HepG2 (cell line): Measurements from ENCODE around the gene ARF4. TPM values are rescaled to one million over a fixed set of nuclear protein-coding genes. Genes with fewer than 3 reads are reported as not detected.
A peak's percentile ranks its signal among the peaks of the same experiment; 100 is the strongest.

Source experiments
- ATAC-seq: fragments of 200-7000 bp; cut with Tn5 transposase; 3 replicates; pipeline ENCODE4 v1.9.1; 2020; ENCODE audit warnings: mild to moderate bottlenecking, moderate library complexity
- BruUV-seq: library from RNA; stranded (reverse); fragments of 400-500 nt; replicated peaks from 2 replicates; lab custom pipeline; 2021; lab: Mats Ljungman, UMichigan
- CTCF ChIA-PET: fragments of 300-600 bp; formaldehyde crosslinking; extraction: SDS; loops from one replicate; lab custom pipeline; 2021; ENCODE audit warnings: low total read pairs, inconsistent platforms, low intra/inter-chr PET ratio; lab: Yijun Ruan, JAX
- POLR2A ChIA-PET: fragments of 350-600 bp; sonication (Branson Sonifier 250); formaldehyde crosslinking; loops from one replicate; lab custom pipeline; 2020; ENCODE audit warnings: antibody characterized with exemption, inconsistent platforms; lab: Yijun Ruan, JAX
- DNase-seq: peaks from one replicate; pipeline ENCODE4 v3.0.0-alpha.2; 2015; ENCODE audit warnings: low spot score
- FAIRE-seq: peaks from 3 replicates; lab custom pipeline; 2011; peaks lifted over from hg19 to GRCh38; lab: Jason Lieb, UNC
- H2AFZ ChIP-seq: one replicate; pipeline ENCODE4 v1.6.1; 2011; ENCODE audit warnings: low read length, inconsistent platforms
- H3K27ac ChIP-seq: fragments of 300-600 bp; 3 replicates; pipeline ENCODE4 v1.8.0; 2011; ENCODE audit warnings: mixed run types, mild to moderate bottlenecking, mixed read lengths, low read length, inconsistent platforms; ENCODE audit not compliant: insufficient read depth; ENCODE audit errors: extremely low read length
- H3K27me3 ChIP-seq, 2 experiments: fragments of 200-600 bp in 1 of 2; 2 replicates in 1 of 2; 3 replicates in 1 of 2; pipeline versions ENCODE4 v1.6.0 to v1.8.0; 2011; ENCODE audit warnings: low read length in 2 of 2, mild to moderate bottlenecking in 2 of 2, moderate library complexity in 2 of 2, inconsistent platforms in 1 of 2; ENCODE audit not compliant: insufficient read depth in 2 of 2, control insufficient read depth in 1 of 2
- H3K36me3 ChIP-seq, 2 experiments: fragments of 200-600 bp in 1 of 2; replicated peaks in 1 of 2; 2 replicates in 1 of 2; 3 replicates in 1 of 2; pipeline versions ENCODE4 v1.5.1 to v1.8.0; 2011; ENCODE audit warnings: low read length in 2 of 2, inconsistent platforms in 1 of 2; ENCODE audit not compliant: insufficient read depth in 2 of 2, control insufficient read depth in 1 of 2
- H3K4me1 ChIP-seq: 2 replicates; pipeline ENCODE4 v1.5.1; 2012; ENCODE audit warnings: low read length, inconsistent platforms; ENCODE audit not compliant: insufficient read depth
- H3K4me2 ChIP-seq: 2 replicates; pipeline ENCODE4 v1.6.0; 2011; ENCODE audit warnings: low read depth, low read length, inconsistent platforms
- H3K4me3 ChIP-seq, 3 experiments: fragments of 200-600 bp in 1 of 3; sonication (generic), shearing (Covaris generic) in 1 of 3; replicated peaks in 1 of 3; 2 replicates each; pipeline ENCODE4 v1.5.1; 2011 to 2016; ENCODE audit warnings: low read length in 3 of 3, inconsistent platforms in 2 of 3, low read depth in 2 of 3, mild to moderate bottlenecking in 2 of 3, control low read depth in 1 of 3, mixed read lengths in 1 of 3; ENCODE audit not compliant: insufficient read depth in 1 of 3
- H3K79me2 ChIP-seq: one replicate; pipeline ENCODE4 v1.6.1; 2011; ENCODE audit warnings: low read length, inconsistent platforms; ENCODE audit not compliant: insufficient read depth
- H3K9ac ChIP-seq: 2 replicates; pipeline ENCODE4 v1.6.0; 2011; ENCODE audit warnings: mild to moderate bottlenecking, low read depth, low read length, inconsistent platforms; ENCODE audit not compliant: insufficient read depth
- H3K9me3 ChIP-seq: 2 replicates; pipeline ENCODE4 v1.5.1; 2012; ENCODE audit warnings: mild to moderate bottlenecking, low read length
- H4K20me1 ChIP-seq: 2 replicates; pipeline ENCODE4 v1.6.0; 2011; ENCODE audit warnings: inconsistent platforms, mild to moderate bottlenecking, low read length, moderate library complexity; ENCODE audit not compliant: insufficient read depth
- RBFOX2 ChIP-seq: fragments of 200-400 bp; formaldehyde crosslinking; IDR thresholded peaks from 2 replicates; pipeline ENCODE4 v1.6.1; 2017; ENCODE audit warnings: low read depth, mild to moderate bottlenecking, low read length
- ZNF468 ChIP-seq: sonication (generic); formaldehyde crosslinking; IDR thresholded peaks from 2 replicates; pipeline ENCODE4 v1.8.0; 2022; ENCODE audit warnings: mild to moderate bottlenecking, moderate library complexity, missing genetic modification reagents
- WGBS: methylation state at CpG from one replicate; pipeline ENCODE4 v1.1.6; 2017; ENCODE audit warnings: low lambda C conversion rate; 5-methylcytosine and 5-hydroxymethylcytosine counted together
- in situ Hi-C: cut with HindIII; loops from 2 replicates; pipeline ENCODE4 v1.10.0; 2017; ENCODE audit warnings: low pct_unique_long_range_greater_than_20kb; ENCODE audit not compliant: extremely low pct_ligation_motif_present
- intact Hi-C: fragments of 100-400 bp; cut with micrococcal nuclease; formaldehyde crosslinking; loops from one replicate; pipeline ENCODE4 v1.10.0; 2022; ENCODE audit not compliant: unreplicated experiment
- polyA plus RNA-seq, 8 experiments: library from polyadenylated mRNA; depleted of rRNA in 3 of 8; stranded (reverse) in 7 of 8; unstranded in 1 of 8; fragments of >200 nt; fragmentation: Illumina TruSeq in 4 of 8; extraction: Trizol in 4 of 8; gene quantifications; 2 replicates each; pipeline versions ENCODE4 v1.2.1 to v1.2.3, GENCODE V29; 2011 to 2016; ENCODE audit warnings: low read depth in 4 of 8, missing spikeins in 1 of 8, mixed read lengths in 1 of 8; ENCODE audit not compliant: insufficient read depth in 1 of 8
- total RNA-seq, 5 experiments: library from RNA; depleted of rRNA; stranded (reverse); fragments of >200 nt; fragmentation: Illumina TruSeq; extraction: Trizol; gene quantifications; 2 replicates each; pipeline ENCODE4 v1.2.3, GENCODE V29; 2016; ENCODE audit warnings: low read depth in 1 of 5
- TF ChIP-seq, protein P1 (sequence below): sonication (generic); formaldehyde crosslinking; IDR thresholded peaks from 2 replicates; pipeline ENCODE4 v1.8.1; 2023; ENCODE audit warnings: missing genetic modification reagents, mild to moderate bottlenecking, borderline replicate concordance
- TF ChIP-seq, protein P2 (sequence below): sonication (generic); formaldehyde crosslinking; IDR thresholded peaks from 2 replicates; pipeline ENCODE4 v1.5.0; 2020; ENCODE audit warnings: mild to moderate bottlenecking, missing genetic modification reagents

The ARF4 gene
- total and polyA plus RNA-seq, 2 of the 13 experiments (the other 11 are each of a cell fraction or from before 2014, with no cell fraction given): 184 to 250 TPM

DNA sequence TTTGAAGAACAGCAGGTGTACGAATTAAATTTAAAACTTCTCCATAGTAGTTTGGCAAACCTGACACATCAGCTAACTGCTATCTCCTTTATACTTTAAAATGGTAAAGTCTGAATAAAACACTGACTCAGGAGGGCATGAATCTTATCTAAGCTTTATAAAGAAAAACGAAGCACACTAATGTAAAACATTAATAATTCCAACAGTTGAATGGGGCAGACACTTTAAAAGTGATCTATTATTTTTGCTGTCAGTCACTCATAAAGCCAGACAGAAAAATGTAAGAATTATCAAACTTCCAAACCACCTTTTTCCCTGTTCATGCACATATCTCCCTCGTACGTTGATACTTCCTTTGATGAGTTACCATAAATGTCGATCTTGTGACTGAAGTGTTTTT is 2.6 kb downstream of the ARF4 start:
- H3K9ac ChIP-seq: peak overlapping the region; percentile 100
- peaks cover 89% of the 10 kb centered on the region for H3K79me2 ChIP-seq
- no peaks in the 10 kb centered on the region for H3K9me3 ChIP-seq
- WGBS: 29% methylated on average over 5 of the region's 5 CpGs
- H3K27me3 ChIP-seq: no peaks in the 10 kb centered on the region; a peak in 2 of 5 replicates
- H4K20me1 ChIP-seq: peaks cover 66% of the 10 kb centered on the region
- POLR2A ChIA-PET: interaction anchor here (1.5 kb wide), 1 partner anchor 39 kb away, joined by 4 read pairs; the partner anchor contains the start of gene PDE12
- no peak for TF ChIP-seq ZNF468 (CRISPR knock-in tag)
- peak; percentile 48; the same call in 1 of the 2 replicates for TF ChIP-seq RBFOX2
- DNase-seq: no peak
- H3K4me2 ChIP-seq: peak overlapping the region; percentile 85
- intact Hi-C loops: loop anchor here (10.0 kb wide), 1 partner anchor 230 kb away; no protein-coding TSS in a partner anchor
- CTCF ChIA-PET: no interaction called here
- peaks cover 1 to 14% of the 10 kb centered on the region in 2 experiments; a peak in 2 of 5 replicates for H3K36me3 ChIP-seq
- in situ Hi-C loops: no loop called here
- H3K4me3 ChIP-seq: peak overlapping the region; percentile 79 to 96 (median 94)
- no TSS peak for BruUV-seq
- no peak for FAIRE-seq
- peaks cover 49% of the 10 kb centered on the region for H3K4me1 ChIP-seq
- H3K27ac ChIP-seq: peak overlapping the region; percentile 19
- ATAC-seq: no peak
- H2AFZ ChIP-seq: no peak overlapping the region

DNA sequence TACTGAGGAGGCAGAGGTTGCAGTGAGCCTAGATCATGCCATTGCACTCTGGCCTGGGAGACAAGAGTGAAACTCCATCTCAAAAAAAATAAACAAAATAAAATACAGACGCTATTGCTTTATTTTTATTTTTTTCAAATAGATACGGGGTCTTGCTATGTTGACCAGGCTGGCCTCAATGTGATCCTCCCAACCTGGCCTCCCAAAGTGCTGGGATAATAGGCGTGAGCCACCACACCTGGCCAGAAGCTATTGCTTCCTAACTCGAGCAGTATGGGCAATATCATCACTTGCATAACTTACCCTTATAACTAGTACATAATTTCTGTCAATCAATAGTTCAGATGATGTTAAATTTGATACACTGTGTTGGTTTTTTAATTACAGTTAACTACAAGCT is 3.0 kb downstream of the ARF4 start:
- Histone ChIP-seq H3K9ac (peak overlapping the region; percentile 100; the same call in 1 of the 2 replicates), H3K36me3 (peaks cover 2 to 14% of the 10 kb centered on the region in 2 experiments; a peak in 2 of 5 replicates), H4K20me1 (peaks cover 71% of the 10 kb centered on the region), H3K4me1 (peaks cover 49% of the 10 kb centered on the region), H3K9me3 (no peaks in the 10 kb centered on the region), H2AFZ (no peak overlapping the region), H3K79me2 (peaks cover 90% of the 10 kb centered on the region), H3K27ac (no peak overlapping the region), H3K27me3 (no peaks in the 10 kb centered on the region; a peak in 2 of 5 replicates)
- intact Hi-C loops: loop anchor here (10.0 kb wide), 1 partner anchor 231 kb away; no protein-coding TSS in a partner anchor
- ATAC-seq: no peak
- FAIRE-seq: no peak
- in situ Hi-C loops: no loop called here
- 67% methylated on average over 4 of the region's 4 CpGs for WGBS
- ChIA-PET POLR2A (interaction anchor here (1.5 kb wide), 1 partner anchor 38 kb away, joined by 4 read pairs; the partner anchor contains the start of gene PDE12), CTCF (no interaction called here)
- BruUV-seq: no TSS peak
- TF ChIP-seq, protein P1, sequence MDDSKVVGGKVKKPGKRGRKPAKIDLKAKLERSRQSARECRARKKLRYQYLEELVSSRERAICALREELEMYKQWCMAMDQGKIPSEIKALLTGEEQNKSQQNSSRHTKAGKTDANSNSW: no peak
- TF ChIP-seq, protein P2, sequence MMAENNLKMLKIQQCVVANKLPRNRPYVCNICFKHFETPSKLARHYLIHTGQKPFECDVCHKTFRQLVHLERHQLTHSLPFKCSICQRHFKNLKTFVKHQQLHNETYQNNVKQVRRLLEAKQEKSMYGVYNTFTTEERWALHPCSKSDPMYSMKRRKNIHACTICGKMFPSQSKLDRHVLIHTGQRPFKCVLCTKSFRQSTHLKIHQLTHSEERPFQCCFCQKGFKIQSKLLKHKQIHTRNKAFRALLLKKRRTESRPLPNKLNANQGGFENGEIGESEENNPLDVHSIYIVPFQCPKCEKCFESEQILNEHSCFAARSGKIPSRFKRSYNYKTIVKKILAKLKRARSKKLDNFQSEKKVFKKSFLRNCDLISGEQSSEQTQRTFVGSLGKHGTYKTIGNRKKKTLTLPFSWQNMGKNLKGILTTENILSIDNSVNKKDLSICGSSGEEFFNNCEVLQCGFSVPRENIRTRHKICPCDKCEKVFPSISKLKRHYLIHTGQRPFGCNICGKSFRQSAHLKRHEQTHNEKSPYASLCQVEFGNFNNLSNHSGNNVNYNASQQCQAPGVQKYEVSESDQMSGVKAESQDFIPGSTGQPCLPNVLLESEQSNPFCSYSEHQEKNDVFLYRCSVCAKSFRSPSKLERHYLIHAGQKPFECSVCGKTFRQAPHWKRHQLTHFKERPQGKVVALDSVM (CRISPR knock-in tag): peak; percentile 63
- TF ChIP-seq, all 625 proteins: peak for 1
- no peak for DNase-seq
- peak overlapping the region; percentile 79 to 96 (median 94); a peak in 5 of 6 replicates for H3K4me3 ChIP-seq
- peak overlapping the region; percentile 85 for H3K4me2 ChIP-seq
